Effector CD4-positive, alpha-beta T cell (primary cell): ENCODE measurements around the gene ASXL1.

Experiments
- DNase-seq: peaks from one replicate; pipeline ENCODE4 v3.0.0-alpha.2; 2020

The ASXL1 gene

DNA sequence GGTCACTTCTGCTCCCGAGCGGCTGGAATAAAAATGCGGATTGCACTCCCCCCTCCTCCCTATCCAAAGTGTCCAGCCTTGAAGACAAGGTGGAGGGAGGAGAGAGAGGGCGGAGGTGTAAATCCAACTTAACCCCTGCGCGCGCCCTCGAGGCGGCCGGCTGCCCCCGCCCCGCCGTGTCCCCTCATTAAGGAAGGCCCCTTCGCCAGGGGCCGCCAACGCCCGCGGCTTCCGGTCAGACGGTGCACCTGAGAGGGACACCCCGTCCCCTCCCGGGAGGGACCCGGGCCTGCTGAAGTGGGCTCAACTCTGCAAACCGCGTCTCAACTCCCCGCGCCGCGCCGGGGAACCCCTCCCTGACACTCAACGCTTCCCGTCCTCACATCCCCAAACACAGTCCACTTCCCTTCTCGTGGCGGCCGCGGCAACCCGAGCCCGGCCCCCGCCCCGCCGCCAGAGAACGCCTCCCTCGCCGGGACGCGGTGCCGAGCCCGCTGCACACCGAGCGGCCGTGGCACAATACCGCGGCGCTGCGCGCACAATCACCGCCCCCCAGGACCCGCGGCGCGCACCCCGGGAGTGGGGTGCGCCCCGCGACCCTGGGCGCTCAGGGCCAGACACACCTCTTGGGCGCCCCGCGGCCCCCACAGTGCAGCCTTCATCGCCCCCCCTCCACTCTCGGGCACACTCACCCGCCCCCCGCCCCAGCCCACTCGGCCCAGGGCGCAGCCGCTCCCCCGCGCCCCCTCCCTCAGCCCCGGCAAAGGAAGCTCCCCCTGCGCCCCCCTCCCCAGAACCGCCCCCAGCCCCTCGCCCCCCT, 124.5 kb downstream of the ASXL1 start:
- peak; percentile 13 for DNase-seq

- DNase-seq: peak; percentile 58
Observed at GRCh38 chr20:32483351-32484224, 125.5 kb downstream of the ASXL1 start.

DNA sequence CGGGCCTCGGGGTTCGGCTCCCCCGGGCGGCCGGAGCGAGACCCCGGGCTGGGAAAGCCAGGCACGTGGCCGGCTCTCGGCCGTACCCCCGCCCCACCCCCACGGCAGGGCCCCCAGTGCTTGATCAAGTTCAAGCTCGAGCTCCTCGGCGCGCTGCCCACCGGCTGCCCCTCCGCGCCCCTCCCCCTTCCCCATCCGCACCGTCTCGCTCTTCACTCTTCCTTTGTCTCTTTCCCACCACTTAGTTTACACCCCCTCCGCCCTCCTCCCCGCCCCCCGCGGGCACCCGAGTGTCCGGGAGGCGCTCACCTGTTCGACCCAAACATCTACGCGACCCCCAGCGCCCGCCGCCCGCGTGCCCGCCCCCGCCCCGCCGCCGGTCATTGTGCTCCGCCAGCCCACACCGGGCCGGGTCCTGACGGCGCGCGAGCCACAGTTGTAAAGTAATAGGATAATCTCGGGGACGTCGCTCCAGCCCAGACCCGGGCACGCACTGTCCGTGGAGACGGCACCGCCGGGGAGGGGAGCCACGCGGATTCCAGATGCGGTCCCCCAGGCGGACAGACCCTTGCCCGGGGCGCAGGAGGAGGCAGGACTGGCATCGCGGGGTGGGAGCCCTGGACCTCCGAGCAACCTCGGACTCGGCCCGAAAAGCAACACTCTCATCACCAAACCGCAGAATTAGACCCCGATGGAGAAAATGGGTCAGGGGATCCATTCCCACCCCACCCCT, 126.3 kb downstream of the ASXL1 start:
- DNase-seq: peak; percentile 27

DNA sequence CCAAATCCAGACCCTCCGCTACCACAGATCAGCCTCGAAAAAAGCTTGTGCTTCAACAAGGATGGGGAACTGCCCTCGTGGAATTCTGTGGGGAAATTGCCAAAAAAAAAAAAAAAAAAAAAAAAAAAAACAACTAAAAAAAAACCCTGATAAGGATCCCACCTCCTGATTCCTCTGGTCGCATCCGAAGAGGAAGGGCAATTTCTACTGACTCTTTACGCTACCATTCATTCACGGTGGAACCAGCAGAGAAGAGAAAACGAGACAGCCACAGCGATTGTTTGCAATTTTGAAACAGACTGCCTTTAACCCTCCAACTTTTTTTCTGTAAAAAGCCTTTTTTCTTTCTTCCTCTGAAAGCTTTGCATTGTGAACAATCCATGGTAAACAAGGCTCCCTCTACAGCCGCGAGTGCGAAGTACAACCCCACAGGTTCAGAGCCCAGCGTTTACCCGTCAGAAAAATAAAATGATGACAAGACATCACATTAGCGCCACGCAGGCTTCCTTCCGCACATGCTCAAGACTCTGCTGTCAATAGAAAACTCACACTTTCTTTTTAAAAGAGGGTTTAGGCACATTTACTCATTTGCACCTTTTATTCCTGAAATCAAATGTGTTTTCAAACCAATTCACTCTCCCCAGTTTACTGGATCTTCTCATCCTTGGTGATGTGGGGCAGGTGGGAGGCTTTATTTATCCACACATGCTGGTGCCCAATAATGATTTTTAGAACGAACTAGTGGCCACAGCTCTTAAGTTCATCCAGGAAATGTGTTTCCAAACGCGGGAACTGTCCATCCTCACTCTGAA, 127.0 kb downstream of the ASXL1 start:
- DNase-seq: peak; percentile 74

- DNase-seq: no peak
Observed at GRCh38 chr20:32485770-32486478, 127.8 kb downstream of the ASXL1 start.

DNA sequence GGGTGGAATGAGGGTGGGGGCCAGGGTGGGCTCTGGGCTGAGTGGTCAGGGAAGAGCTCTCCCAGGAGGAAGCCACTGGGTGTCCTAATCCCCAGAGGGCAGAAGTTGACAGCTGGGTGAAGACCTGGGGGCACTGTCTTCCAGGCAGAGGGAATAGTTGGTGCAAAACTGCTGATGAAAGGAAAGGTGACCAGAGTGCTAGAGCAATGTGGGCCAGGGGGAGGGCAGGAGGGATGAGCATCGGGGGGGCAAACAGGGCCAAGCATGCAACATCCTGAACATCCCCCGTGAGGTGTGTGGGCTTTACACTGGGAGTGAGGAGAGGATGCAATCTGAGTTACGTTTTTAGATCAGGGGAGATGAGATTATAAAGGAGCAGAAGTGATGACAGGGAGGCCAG, 129.2 kb downstream of the ASXL1 start:
- no peak for DNase-seq

DNA sequence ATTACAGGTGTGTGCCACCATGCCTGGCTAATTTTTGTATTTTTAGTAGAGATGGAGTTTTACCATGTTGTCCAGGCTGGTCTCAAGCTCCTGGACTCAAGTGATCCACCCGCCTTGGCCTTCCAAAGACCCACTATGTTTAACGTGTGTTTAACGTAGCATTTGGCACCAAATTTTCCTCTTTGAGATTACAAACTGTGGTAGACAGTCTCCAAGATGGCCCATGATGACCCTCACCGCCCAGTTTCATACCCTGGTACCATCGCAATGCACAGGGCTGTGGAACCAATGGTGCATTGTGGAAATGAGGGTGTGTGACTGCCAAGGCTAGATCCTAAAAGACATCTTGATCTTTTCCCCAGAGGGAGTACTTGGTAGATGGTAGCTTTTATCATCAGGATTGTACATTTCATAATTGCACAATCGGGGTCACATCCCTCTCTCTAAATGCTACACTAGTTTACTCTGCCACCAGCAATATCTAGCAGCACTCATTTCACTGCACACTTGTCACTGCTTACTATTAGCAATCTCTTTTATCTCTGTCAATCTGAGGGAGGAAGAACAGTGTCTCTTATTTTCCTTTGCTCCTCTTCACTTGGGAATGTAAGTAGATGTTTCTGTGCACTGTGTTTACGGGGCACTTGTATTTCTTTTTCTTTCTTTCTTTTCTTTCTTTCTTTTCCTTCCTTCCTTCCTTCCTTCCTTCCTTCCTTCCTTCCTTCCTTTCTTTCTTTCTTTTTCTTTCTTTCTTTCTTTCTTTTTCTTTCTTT, 130.1 kb downstream of the ASXL1 start:
- no peak for DNase-seq
